ENCODE data around the gene GFER. TPM values are rescaled to one million over a fixed set of nuclear protein-coding genes. Genes with fewer than 3 reads are reported as not detected.
"Not testable (repeated sequence)": the region's sequence is repeated elsewhere in the genome, so short reads cannot be mapped to it uniquely, and the experiment has no call there.

GFER gene
- total RNA-seq, 1 donor = 8.7 TPM

DNA sequence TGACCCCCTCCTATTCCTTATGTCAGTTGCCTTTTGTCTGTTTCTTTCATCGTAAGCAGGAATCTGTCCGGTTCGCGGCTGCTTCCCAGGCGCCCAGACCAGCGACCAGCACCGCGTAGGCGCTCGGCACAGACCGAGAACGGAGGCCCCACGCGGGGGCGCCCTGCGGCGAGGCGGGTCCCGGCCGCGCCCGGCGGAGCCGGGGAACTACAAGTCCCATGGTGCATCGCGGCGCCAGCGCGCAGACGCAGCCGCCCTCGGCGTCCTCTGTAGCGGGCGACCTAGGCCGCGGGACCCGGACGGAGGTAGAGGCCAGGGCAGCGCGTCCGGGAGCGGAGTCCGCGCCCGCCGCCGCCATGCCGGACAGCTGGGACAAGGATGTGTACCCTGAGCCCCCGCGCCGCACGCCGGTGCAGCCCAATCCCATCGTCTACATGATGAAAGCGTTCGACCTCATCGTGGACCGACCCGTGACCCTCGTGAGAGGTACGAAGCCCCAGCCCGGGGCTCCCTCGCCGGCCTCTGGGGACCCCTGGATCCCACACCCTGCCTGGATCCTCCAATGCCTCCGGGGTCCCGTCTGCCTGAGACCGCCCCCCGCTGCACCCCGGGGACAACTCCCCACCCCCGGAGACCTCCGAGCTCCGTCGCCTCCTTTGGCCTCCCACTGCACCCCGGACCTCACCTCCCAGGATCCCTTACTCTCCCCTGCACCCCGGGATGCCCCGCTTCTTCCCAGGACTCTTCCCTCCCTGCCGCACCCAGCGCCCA is 24.5 kb upstream of the GFER start, which contains the start of gene NDUFB10:
Gene NDUFB10 (plus strand): TSS at position 270 of the 771 bp plus-strand sequence. CDS start 87 bp downstream, at position 357.
- H3K36me3 ChIP-seq (ENCODE audit: insufficient read depth, low read length) = peaks cover 28% of the 10 kb centered on the region
- H3K27me3 ChIP-seq (ENCODE audit: insufficient read depth, low read length) = no peaks in the 10 kb centered on the region
- peak within 1 kb of the TSS; percentile 88 for H2AFZ ChIP-seq (ENCODE audit: low read length)
- peak within 1 kb of the TSS; percentile 72 for H3K27ac ChIP-seq (ENCODE audit: low read depth, low read length)
- H3K9me3 ChIP-seq (ENCODE audit: low read depth, low read length) = no peaks in the 10 kb centered on the region
- peaks cover 38% of the 10 kb centered on the region for H4K20me1 ChIP-seq (ENCODE audit: insufficient read depth, low read length)
- H3K4me3 ChIP-seq (ENCODE audit: insufficient read depth, low read length) = peak within 1 kb of the TSS; percentile 93
- TF ChIP-seq, protein P1, sequence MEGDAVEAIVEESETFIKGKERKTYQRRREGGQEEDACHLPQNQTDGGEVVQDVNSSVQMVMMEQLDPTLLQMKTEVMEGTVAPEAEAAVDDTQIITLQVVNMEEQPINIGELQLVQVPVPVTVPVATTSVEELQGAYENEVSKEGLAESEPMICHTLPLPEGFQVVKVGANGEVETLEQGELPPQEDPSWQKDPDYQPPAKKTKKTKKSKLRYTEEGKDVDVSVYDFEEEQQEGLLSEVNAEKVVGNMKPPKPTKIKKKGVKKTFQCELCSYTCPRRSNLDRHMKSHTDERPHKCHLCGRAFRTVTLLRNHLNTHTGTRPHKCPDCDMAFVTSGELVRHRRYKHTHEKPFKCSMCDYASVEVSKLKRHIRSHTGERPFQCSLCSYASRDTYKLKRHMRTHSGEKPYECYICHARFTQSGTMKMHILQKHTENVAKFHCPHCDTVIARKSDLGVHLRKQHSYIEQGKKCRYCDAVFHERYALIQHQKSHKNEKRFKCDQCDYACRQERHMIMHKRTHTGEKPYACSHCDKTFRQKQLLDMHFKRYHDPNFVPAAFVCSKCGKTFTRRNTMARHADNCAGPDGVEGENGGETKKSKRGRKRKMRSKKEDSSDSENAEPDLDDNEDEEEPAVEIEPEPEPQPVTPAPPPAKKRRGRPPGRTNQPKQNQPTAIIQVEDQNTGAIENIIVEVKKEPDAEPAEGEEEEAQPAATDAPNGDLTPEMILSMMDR (IDR thresholded peaks at IDR 0.05; ENCODE audit: extremely low read depth, low read depth, low read length) = peak; percentile 56
- peaks cover 42% of the 10 kb centered on the region for H3K79me2 ChIP-seq (ENCODE audit: insufficient read depth, low read length)
- H3K4me1 ChIP-seq (ENCODE audit: insufficient read depth, low read length) = peaks cover 19% of the 10 kb centered on the region
- peak within 1 kb of the TSS; percentile 80 for H3K4me2 ChIP-seq (ENCODE audit: insufficient read depth, low read length)
- DNase-seq (ENCODE audit: insufficient read length, low spot score, missing footprints) = peak; percentile 99

DNA sequence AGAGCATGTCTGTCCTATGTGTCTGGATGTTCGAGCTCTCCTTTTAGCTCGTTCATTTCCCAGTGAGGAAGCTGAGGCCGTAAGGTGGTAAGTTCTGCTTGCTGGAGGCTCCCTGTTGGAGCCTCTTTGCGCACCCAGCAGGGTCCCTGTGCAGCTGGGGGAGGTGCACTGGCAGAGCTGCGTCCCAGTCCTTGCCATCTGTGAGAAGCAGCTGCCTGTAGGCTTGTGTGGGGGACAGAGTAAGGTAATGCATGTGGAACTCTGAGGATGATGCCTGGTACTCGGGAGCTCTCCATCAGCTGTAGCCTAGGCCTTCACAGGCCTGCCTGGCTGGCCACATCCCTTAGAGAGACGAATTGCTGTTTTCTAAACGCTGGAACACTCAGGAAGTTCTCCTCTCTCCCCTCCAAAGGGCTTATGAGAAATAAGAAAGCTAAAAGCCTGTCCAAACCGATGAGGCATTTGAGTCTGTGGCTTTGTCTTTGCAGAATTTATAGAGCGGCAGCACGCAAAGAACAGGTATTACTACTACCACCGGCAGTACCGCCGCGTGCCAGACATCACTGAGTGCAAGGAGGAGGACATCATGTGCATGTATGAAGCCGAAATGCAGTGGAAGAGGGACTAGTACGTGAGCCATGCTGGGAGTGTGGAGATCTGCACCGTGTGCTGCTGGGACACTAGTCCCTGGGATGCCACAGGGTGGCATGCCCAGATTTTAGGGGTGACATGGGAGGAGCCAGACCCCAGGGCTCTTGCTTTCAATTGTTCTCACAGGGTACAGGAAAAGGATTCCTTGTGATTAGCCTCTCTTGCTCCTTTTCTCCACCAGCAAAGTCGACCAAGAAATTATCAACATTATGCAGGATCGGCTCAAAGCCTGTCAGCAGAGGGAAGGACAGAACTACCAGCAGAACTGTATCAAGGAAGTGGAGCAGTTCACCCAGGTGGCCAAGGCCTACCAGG is 23.0 kb upstream of the GFER start:
- Histone ChIP-seq H3K9me3 (ENCODE audit: low read depth, low read length) (no peaks in the 10 kb centered on the region), H3K36me3 (ENCODE audit: insufficient read depth, low read length) (peaks cover 28% of the 10 kb centered on the region), H3K27ac (ENCODE audit: low read depth, low read length) (no peak overlapping the region), H3K4me1 (ENCODE audit: insufficient read depth, low read length) (peaks cover 26% of the 10 kb centered on the region), H2AFZ (ENCODE audit: low read length) (no peak overlapping the region), H3K79me2 (ENCODE audit: insufficient read depth, low read length) (peaks cover 54% of the 10 kb centered on the region), H3K4me3 (ENCODE audit: insufficient read depth, low read length) (peak overlapping the region; percentile 93), H4K20me1 (ENCODE audit: insufficient read depth, low read length) (peaks cover 38% of the 10 kb centered on the region), H3K27me3 (ENCODE audit: insufficient read depth, low read length) (no peaks in the 10 kb centered on the region), H3K4me2 (ENCODE audit: insufficient read depth, low read length) (peak overlapping the region; percentile 80)
- TF ChIP-seq, protein P1 (IDR thresholded peaks at IDR 0.05; ENCODE audit: extremely low read depth, low read depth, low read length) = no peak
- DNase-seq (ENCODE audit: insufficient read length, low spot score, missing footprints) = peak; percentile 75

DNA sequence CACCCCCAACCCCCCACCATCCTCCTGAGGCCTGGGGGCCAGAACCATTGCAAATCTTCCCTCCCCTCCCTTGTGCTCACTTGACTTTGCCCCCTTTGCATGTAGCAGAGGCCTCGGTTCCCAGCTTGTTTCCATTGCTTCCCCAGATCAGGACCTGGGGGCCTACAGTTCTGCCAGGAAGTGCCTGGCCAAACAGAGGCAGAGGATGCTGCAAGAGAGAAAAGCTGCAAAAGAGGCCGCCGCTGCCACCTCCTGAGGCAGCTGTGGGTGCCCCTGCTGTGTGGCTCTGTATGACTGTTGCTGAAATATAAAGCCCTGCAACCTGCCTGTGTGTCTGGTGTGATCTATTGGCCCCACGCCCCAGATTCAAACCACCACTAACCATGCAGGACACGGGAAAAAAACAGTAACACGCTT is 22.3 kb upstream of the GFER start:
- Histone ChIP-seq H3K27ac (ENCODE audit: low read depth, low read length) (no peak overlapping the region), H3K27me3 (ENCODE audit: insufficient read depth, low read length) (no peaks in the 10 kb centered on the region), H3K79me2 (ENCODE audit: insufficient read depth, low read length) (peaks cover 60% of the 10 kb centered on the region), H3K4me1 (ENCODE audit: insufficient read depth, low read length) (peaks cover 27% of the 10 kb centered on the region), H3K4me2 (ENCODE audit: insufficient read depth, low read length) (no peak overlapping the region), H3K4me3 (ENCODE audit: insufficient read depth, low read length) (no peak overlapping the region), H4K20me1 (ENCODE audit: insufficient read depth, low read length) (peaks cover 38% of the 10 kb centered on the region), H3K9me3 (ENCODE audit: low read depth, low read length) (no peaks in the 10 kb centered on the region), H3K36me3 (ENCODE audit: insufficient read depth, low read length) (peaks cover 28% of the 10 kb centered on the region), H2AFZ (ENCODE audit: low read length) (no peak overlapping the region)
- TF ChIP-seq, protein P1 (IDR thresholded peaks at IDR 0.05; ENCODE audit: extremely low read depth, low read depth, low read length) = no peak
- DNase-seq (ENCODE audit: insufficient read length, low spot score, missing footprints) = peak; percentile 23

DNA sequence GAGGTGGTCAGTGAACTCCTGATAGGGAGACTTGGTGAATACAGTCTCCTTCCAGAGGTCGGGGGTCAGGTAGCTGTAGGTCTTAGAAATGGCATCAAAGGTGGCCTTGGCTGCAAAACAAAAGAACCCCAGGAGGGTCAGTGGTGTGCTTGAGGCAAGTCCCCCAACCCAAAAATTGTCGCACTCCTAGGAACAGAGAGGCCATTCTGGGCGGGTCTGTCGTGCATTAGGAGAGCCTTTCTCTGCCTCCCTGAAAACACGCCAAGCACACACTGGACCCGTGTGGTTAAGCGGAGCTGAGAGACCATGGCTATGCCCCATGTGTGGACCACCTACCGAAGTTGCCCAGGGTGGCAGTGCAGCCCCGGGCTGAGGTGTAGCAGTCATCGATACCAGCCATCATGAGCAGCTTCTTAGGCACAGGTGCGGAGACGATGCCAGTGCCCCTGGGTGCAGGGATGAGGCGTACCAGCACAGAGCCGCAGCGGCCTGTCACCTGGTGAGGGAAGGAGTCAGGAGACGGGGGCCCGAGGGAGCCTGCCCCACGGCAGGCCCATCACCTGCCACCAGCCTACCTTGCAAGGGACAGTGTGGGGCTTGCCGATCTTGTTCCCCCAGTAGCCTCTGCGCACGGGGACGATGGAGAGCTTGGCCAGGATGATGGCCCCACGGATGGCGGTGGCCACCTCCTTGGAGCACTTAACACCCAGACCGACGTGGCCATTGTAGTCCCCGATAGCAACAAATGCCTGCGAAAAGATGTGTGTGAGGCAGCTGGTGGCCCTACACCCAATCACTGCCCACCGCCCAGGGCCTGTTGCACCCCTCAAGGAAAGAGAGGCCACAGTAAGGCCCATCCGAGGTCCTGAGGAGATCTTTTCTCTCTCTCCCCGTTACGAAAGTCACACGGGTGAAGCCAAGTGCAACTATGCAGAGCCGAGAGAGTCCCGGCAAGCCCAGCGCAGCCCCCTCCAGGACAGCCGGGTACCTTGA is 21.5 kb upstream of the GFER start:
- not testable (repeated sequence) for H3K9me3 ChIP-seq (ENCODE audit: low read depth, low read length); H3K27ac ChIP-seq (ENCODE audit: low read depth, low read length); H2AFZ ChIP-seq (ENCODE audit: low read length); H3K27me3 ChIP-seq (ENCODE audit: insufficient read depth, low read length)
- H3K4me2 ChIP-seq (ENCODE audit: insufficient read depth, low read length) = peak overlapping the region; percentile 98
- peaks cover 38% of the 10 kb centered on the region for H4K20me1 ChIP-seq (ENCODE audit: insufficient read depth, low read length)
- H3K79me2 ChIP-seq (ENCODE audit: insufficient read depth, low read length) = peaks cover 67% of the 10 kb centered on the region
- peak overlapping the region; percentile 91 for H3K4me3 ChIP-seq (ENCODE audit: insufficient read depth, low read length)
- H3K36me3 ChIP-seq (ENCODE audit: insufficient read depth, low read length) = peaks cover 28% of the 10 kb centered on the region
- H3K4me1 ChIP-seq (ENCODE audit: insufficient read depth, low read length) = peaks cover 27% of the 10 kb centered on the region
- peak; percentile 45 for DNase-seq (ENCODE audit: insufficient read length, low spot score, missing footprints)

Measured in osteoblast (primary cell).